UCSD-AML1 (cell line): ENCODE measurements around the gene FHL2.
"Not testable (repeated sequence)": the region's sequence is repeated elsewhere in the genome, so short reads cannot be mapped to it uniquely, and the experiment has no call there.

ENCODE experiments used
- DNase-seq: peaks from one replicate; lab custom pipeline; 2025; ENCODE audit not compliant: unreplicated experiment; lab: John Stamatoyannopoulos, UW

Gene FHL2

GRCh38 chr2:105424836-105425235, 26.0 kb upstream of the FHL2 start:
- not testable (repeated sequence) for DNase-seq

GRCh38 chr2:105422801-105423200, 23.9 kb upstream of the FHL2 start:
- DNase-seq: no peak

DNA sequence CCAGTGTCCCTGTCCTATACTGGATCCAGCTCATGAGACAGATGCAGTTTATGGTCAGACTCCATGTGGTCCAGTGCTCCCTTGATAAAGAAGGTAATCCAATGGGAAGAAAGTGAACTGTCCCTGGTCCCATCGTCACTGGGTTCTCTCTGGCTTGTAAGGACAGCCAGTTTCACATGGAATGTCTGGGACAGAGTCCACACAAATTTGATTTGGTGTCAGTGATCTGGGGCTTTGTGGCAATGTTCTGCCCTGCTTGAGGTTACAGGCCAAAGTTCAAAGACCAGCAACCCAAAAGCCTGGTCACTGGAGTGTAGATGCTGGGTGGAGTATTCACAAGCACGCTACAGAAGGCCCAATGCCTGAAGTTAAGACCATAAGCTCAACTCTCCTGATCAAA, 22.2 kb upstream of the FHL2 start:
- DNase-seq: no peak

DNA sequence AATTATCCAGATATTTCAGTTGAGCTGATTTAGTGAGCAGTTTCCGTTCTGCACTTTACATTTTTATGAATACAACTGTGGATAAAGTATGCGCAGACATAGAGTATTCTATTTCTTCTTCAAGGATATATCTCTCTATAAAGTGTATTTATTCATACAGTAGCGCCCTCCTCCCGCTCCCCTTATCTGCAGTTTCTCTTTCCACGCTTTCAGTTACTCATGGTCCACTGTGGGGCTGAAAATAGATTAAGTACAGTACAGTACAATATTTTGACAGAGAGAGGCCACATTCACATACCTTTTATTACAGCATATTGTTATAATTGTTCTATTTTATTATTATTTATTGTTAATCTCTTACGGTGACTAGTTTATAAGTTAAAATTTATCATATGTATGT, 19.7 kb upstream of the FHL2 start:
- DNase-seq: no peak

- no peak for DNase-seq
Observed at GRCh38 chr2:105417857-105418436, 19.1 kb upstream of the FHL2 start.

- DNase-seq: no peak
Observed at GRCh38 chr2:105416156-105416555, 17.3 kb upstream of the FHL2 start.

GRCh38 chr2:105415007-105415406, 16.2 kb upstream of the FHL2 start:
- DNase-seq: no peak

GRCh38 chr2:105413206-105413605, 14.4 kb upstream of the FHL2 start:
- no peak for DNase-seq

- DNase-seq: no peak
Observed at GRCh38 chr2:105412584-105412983, 13.7 kb upstream of the FHL2 start.

GRCh38 chr2:105411720-105412407, 13.0 kb upstream of the FHL2 start:
- no peak for DNase-seq

DNA sequence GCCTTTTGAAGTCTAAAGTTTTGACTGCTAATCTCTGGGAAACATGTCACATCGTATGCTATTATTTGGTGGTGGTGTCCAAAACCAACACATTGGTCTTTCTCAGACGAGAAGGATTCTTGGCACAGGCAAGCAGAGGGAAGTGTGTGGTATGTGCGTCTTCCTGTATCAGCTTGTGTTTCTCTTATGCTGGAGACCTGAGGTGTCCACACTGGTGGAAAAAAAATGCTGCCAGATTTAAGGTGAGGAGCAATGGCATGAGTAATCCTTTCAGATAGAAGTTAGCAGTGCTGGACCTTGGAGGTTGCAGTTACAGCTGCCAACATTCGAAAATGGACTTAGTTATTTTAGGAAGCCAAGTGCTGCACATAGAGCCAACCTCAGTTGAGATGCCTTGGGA, 11.7 kb upstream of the FHL2 start:
- DNase-seq: no peak

DNA sequence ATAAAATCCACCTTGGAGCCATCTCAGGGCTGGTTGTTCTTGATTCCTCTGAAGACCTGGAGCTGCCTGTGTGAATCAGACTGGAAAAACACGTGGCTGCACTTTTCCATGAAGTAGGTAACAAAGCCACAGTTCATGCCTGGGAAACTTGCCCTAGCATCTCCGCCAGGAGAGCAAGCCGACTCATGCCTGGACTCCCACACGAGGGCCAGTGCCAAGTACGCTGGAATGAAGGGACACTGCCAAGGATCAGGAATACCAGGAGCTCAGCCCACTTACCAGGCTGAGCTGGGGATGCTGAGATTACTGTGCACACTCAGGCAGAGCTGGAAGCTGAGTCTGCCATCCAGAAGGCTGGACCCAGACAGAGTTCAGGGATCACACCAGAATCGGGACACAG, 10.9 kb upstream of the FHL2 start:
- DNase-seq: no peak

- no peak for DNase-seq
Observed at GRCh38 chr2:105407946-105408743, 9.3 kb upstream of the FHL2 start.

- DNase-seq: no peak
Observed at GRCh38 chr2:105406221-105406620, 7.4 kb upstream of the FHL2 start.

GRCh38 chr2:105405291-105405690, 6.4 kb upstream of the FHL2 start:
- DNase-seq: no peak

DNA sequence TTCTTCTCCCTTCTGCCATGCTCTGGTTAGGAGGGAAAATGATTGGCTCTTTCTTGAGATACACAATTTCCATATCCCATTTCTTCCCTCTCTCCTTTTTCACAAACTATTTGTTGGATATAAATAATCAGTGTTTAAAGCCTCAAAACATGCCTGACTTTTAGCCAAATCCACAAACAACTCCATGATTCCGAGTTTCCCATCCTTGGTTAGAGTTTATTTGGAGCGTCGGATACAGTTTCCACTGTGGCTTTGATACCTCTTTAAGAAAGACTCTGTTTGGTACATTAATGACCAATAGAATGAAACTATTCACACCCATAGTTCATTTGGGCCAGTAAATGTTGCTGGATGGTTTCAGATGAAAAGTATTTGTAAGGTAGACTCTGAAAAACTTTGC, 5.9 kb upstream of the FHL2 start:
- no peak for DNase-seq

DNA sequence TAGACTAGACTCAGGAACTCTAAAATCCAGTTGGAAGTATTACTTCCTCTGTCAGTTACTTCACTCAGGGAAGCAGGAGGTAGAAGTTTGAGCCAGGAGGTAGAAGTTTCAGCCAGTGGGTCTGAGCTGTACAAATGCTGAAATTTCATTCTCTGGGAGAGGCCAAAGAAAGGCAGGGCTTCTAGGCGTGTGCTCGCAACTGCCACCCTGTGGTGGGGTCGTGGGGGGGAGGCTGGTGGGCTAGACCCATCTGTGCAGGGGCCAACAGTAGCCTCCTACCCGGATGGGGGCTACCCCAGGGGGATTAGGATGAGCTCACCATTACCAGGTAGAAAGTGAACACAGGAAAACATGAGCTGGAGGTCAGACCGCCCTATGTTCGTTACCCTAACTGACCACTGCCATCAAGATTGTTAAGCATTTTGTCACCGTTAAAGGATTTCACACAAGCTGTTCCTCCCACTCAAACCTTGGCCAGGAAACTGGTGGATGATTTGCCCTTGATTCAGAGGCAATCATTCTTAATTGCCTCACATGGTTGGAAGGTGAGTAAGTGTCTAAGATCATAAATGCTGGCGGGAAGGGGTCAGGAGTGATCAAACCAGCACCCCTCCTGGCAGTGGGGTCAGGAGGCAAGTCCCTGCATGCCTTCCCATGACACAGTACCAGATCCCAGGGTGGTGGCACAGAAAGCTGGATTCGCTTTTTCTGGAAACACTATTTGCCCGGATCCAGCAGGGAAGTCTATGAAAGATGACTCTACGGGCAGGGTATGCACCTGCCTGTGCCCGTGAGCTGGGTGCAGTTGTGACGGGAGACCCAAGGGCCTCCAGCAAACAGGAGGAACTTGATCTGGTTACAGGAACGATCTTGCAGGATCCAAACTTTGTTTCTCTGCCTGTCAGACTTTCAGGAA, 5.2 kb upstream of the FHL2 start:
- peak; percentile 52 for DNase-seq

DNA sequence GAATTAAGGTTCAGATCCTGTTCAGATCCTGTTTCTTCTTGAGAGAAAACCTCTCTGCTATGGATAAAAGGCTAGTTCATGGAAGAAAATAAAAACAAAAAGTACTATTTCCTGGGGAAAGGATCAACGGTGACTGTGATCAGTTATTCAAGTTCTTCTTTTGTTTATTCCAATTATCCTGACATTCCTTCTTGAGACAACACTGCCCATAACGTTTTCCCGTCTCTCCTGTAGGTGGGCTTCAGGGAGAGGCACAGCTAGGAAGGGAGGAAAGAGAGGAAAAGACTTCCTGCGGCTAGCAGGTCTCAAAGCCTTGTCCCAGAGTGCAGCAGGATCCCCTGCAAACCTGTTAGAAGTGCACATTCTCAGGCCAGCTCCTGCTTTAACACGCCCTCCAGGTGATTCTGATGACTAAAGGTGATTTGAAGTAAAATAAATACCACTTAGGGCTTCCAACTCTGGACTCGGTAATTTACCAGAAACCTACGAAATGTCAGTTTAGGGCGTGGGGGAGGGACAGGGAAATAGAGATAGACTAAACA, 4.5 kb upstream of the FHL2 start:
- DNase-seq: no peak

DNA sequence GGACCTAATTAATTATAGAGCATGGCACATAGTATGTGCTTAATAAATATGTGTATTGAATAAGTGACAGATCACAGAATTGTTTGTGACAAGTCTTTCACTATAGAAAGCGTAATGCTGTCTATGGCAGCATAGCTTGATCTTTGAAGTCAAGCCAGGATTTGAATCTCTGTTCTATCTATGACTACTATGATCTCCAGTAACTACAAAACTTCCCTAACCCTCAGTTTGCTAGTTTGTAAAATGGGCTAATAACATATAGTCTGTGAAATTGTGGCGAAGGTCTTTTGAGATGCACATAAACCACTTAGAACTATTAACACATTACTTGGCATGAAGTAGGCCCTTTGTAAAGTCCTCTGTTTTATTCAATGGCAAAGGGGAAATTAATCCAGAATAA, 4.0 kb upstream of the FHL2 start:
- DNase-seq: no peak

DNA sequence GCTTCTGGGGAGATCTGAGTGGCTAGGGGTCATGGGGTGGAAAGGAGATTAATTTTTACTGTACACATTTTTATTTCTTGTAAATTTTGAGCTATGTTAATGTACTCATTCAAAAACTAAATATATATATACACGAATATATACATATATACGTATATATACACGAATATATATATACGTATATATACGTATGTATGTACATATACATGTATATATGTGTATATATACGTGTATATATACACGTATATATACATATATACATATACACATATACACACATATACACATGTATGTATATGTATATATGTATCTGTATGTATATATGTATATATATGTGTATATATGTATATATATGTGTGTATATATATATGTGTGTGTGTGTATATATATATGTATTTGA, 3.0 kb upstream of the FHL2 start:
- DNase-seq: no peak

DNA sequence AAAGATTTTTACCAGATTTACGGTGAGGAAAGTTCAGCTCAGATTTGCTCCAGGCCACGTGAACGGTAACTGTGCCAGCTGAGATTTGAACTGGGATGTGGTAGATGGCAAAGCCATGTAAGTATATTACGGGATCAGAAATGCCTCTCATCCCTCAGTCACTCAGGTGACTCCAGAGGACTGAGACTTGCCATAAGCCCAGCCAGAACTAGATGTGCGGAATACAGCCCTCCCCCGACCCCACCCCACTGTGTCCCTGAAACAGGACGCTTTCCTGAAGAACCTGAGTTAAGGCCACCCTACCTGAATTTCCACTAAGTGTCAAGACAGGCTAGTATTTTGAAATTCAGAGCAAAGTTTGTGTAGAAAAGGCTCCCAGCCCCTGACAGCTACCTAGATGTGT, 1.3 kb upstream of the FHL2 start:
- no peak for DNase-seq
